GM19468 (cell line): ENCODE measurements around the gene TMEM184A.
"Not testable (repeated sequence)": the region's sequence is repeated elsewhere in the genome, so short reads cannot be mapped to it uniquely, and the experiment has no call there.

Experiments used
- ATAC-seq: cut with Tn5 transposase; IDR thresholded peaks from one replicate; pipeline ENCODE4 v1.9.1; 2021; ENCODE audit warnings: mild to moderate bottlenecking, moderate library complexity, moderate number of reproducible peaks; ENCODE audit not compliant: unreplicated experiment; ENCODE audit errors: extremely low read depth

TMEM184A gene

GRCh38 chr7:1531263-1531978 lies 24.6 kb downstream of the TMEM184A start:
- ATAC-seq, result no peak

DNA sequence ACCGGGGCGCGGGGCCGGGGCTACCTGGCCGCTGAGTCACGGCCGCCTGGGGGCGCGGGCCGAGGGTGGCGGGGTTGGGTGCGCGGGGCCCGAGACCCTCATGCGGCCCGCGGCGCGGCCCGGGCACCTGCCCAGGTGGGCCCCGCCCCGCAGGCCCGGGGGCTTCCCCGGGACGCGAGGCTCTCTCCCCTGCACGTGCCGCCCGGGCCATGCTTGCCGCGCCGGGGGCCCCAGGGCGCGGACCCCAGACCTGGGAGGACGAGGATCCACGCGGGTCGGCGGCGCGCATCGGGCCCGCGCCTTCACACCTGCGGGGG lies 25.1 kb downstream of the TMEM184A start:
- ATAC-seq, result no peak

DNA sequence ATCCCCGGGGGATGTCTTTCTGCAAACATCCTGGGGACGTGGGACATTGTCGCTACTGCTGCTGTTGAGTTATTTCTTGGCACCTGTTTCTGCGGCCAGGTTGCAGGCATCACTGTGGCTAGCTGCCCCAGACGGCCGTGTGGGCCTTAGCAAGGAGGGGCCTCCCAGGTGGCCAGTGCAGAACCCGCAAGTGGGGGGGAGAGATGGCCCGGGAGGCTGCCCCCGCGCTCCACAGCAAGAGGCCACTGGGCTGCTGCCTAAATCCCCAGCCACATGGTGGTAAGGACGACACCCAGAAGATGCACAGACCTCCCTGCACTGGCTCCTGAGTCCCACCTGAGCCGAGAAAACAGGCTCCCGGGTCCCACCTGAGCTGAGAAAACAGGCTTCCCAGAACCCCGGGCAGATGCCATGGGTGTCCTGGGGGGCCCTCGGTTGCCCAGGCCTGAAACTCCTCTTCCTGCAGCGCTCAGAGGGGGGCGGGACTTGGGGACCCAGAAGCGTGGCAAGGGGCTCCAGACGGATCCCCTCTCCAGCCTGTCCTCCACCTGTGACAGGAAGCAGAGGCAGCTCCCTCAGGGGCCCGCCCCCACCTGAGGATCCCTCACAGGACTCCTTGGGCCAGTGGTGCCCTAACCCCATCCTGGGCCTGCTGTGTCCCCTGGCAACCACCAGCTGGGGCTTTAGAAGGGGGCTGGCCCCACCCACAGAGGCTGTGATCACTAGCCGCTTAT lies 26.5 kb downstream of the TMEM184A start:
- ATAC-seq, result no peak

GRCh38 chr7:1526271-1526754 lies 29.7 kb downstream of the TMEM184A start:
- ATAC-seq, result no peak

DNA sequence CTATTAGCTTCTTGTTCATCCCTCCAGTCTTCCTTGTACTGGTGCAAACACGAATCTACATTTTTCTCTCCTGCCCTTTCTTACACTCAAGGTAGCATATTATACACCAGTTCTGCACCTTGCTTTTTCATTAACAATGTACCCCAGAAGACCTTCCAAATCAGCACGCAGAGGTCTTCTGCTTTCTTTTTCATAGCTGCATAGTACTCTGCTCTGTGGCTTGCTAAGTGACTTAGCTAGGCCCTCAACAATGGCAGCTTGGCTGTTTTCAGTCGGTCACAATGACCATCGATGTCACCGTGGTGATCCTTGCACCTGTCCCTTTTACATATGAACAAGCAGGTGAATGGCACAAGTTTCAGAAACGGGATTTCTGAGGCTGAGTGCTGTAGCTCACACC lies 30.6 kb downstream of the TMEM184A start:
- ATAC-seq, result no peak

GRCh38 chr7:1523844-1524243 lies 32.2 kb downstream of the TMEM184A start:
- no peak for ATAC-seq

- no peak for ATAC-seq
Observed at GRCh38 chr7:1523208-1523607, 32.8 kb downstream of the TMEM184A start.

GRCh38 chr7:1521456-1521855 lies 34.5 kb downstream of the TMEM184A start:
- no peak for ATAC-seq

DNA sequence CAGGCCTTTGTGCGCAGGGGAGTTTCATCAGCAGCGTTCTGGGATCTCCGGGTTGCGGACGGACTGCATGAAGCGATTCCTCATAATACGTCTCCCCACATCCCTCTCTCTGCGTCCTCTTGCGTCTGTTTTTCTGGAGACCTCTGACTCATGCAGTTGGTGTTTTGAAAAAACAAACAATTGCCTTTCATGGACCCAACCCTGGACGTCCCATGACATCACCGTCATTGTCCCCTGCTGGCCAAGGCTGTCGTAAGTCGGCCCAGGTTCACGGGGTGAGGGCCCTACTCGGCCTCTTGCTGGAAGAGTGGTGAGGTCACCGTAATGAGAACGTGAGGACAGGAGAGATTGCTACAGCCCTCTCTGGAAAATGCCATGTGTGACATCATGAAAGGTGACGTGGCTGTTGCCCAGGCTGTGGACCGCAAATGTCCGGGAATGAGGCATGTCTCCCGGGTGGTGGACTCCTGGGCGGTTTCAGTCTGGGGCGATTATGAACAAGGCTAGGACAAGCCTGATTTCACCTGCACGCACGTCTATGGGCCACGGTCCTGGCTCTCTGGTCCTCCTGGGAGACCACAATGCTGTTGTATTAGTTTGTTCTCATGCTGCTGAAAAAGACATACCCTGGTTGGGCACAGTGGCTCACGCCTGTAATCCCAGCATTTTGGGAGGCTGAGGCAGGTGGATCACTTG lies 35.3 kb downstream of the TMEM184A start:
- ATAC-seq, result no peak

- ATAC-seq, result not testable (repeated sequence)
Observed at GRCh38 chr7:1519322-1519922, 36.6 kb downstream of the TMEM184A start.

DNA sequence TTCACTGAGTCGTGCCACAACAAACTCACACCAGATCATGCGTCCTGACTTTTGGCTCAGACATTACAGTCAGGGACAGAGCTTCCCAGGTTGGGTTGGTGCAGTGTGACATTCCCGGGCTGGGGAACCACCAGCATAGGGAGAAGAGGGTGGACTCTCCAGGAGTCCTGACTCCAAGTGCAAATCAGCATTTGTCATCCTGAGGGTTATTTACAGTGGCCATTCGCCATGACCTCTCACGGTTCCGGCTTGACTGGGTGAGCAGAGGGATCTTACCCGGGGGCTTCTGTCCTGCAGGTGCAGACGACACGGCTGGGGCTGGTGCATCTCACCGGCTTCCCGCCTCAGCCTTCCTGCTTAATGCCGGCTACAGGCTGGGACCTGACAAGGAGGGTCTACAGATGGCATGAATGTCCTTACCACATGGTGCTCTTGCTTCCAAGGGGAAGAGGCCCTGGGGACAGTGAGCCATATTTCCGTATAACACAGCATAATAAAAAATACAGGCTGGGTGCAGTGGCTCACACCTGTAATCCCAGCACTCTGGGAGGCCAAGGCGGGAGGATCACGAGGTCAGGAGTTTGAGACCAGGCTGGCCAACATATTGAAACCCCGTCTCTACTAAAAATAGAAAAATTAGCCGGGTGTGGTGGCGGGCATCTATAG lies 39.3 kb downstream of the TMEM184A start:
- ATAC-seq, result no peak

DNA sequence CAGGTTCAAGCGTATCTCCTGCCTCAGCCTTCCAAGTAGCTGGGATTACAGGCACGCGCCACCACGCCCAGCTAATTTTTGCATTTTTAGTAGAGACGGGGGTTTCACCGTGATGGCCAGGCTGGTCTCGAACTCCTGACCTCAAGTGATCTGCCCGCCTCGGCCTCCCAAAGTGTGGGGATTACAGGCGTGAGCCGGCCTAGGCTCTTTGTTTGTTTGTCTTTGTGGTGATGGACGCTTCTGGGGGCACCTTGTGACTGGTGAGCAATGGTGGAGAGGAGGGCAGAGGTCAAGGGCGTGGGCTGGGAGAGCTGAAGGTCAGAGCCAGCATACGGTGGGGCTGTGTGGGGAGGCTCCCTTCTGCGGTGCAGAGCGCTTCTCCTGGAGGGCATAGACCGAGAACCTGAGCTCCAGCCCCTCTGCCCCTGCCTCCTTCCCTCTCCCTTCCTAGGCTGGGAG lies 40.5 kb downstream of the TMEM184A start:
- ATAC-seq, result not testable (repeated sequence)

DNA sequence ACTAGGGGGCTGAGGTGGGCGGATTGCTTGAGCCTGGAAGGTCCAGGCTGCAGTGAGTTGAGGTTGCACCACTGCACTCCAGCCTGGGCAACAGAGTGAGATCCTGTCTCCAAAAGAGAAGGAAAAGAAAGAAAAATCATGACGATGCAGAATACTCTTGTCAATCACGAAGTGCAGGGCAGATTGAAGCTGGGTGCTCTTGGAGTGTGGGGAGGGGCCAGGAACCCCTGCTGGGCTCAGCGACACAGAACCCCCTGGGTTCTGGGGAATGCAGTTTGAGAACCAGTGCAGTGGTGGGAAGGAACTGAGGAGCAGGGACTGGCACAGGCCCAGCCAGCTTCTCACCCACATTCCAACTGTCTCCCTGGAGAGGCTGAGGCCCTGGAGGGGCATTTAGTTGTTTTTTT lies 41.0 kb downstream of the TMEM184A start:
- ATAC-seq, result no peak

DNA sequence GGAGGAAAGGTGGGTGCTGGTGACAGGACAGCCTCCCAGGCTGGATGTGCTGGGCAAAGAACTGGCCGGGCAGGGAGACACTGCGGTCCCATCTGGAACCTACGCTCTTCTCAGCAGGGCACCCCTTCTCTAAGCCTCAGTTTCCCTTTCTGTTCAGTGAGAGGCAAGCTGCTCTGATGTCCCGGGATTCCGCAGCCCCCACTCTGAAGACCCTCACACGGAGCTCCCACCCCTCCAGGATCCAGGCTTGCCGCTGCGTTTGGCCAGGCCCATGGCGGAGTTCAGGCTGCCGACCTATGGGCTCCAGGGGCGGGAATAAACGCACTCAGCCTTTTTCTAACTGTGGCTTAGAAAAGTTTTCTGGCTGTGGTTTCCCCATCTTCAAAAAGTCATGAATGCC lies 41.6 kb downstream of the TMEM184A start:
- ATAC-seq, result no peak

DNA sequence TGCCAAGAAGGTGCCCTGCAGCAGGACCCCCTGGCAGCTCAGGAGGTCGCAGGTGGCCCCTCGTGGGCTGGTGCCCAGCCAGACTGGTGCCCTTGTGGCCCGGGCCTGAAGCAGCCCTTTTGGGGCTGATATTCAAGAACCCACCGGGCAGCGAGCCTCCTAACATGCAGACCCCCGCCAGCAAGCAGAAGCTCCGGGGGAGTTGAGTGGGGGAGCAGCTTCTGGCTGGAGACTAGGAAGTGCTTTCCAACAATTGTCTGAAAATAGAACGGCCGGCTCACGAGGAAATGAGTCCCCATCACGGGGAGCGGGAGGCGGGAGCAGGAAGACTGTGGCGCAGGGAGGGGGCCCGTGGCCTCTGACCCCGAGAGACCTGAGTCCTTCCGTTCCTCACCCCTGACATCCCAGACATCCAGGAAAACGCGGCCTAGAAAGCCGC lies 42.3 kb downstream of the TMEM184A start:
- ATAC-seq, result no peak

GRCh38 chr7:1512781-1513656 lies 43.0 kb downstream of the TMEM184A start:
- ATAC-seq, result no peak

GRCh38 chr7:1511444-1512422 lies 44.3 kb downstream of the TMEM184A start:
- no peak for ATAC-seq

DNA sequence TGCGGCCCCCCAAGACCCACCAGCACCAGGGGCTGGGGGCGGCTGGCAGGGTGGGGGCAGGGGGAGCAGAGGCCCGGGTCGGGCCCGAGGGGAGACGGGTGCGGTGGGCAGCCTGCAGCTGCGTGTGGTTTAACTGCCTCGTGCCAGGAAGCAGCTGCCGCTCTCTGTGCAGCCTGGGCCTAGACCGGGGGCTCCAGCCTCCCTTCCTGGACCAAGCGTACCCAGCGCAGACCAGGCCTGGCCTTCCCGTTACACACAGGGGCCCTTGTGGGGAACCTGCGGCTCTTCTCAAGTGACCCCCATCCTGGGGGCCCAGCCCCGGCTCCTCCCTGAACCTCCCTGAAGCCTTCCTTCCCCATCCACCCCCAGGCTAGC lies 45.2 kb downstream of the TMEM184A start:
- no peak for ATAC-seq
